GM23338 (cell line): ENCODE results near the gene BTRC. TPM values are rescaled to one million over a fixed set of nuclear protein-coding genes. Genes with fewer than 3 reads are reported as not detected.
A peak's percentile ranks its signal among the peaks of the same experiment; 100 is the strongest.

Experiments used
- ATAC-seq: fragments of 200-7000 bp; cut with Tn5 transposase; 3 replicates; pipeline ENCODE4 v1.9.1; 2020
- DNase-seq: peaks from one replicate; pipeline ENCODE4 v3.0.0-alpha.2; 2015; ENCODE audit warnings: low spot score
- H2AFZ ChIP-seq: fragments of 200-600 bp; sonication (generic); 2 replicates; pipeline ENCODE4 v1.8.0; 2016; ENCODE audit warnings: antibody characterized with exemption, mild to moderate bottlenecking, moderate library complexity
- H3F3A ChIP-seq: fragments of 200-600 bp; sonication (generic); replicated peaks from 2 replicates; pipeline ENCODE4 v1.8.0; 2017; ENCODE audit warnings: antibody characterized with exemption, mixed run types, low read depth
- H3K27ac ChIP-seq: fragments of 200-600 bp; sonication (generic); 2 replicates; pipeline ENCODE4 v1.6.1; 2016; ENCODE audit warnings: low read depth
- H3K27me3 ChIP-seq: fragments of 200-600 bp; sonication (generic); 2 replicates; pipeline ENCODE4 v1.8.0; 2016; ENCODE audit warnings: mild to moderate bottlenecking, mixed run types, moderate library complexity; ENCODE audit not compliant: insufficient read depth
- H3K36me3 ChIP-seq: fragments of 200-600 bp; sonication (generic); 2 replicates; pipeline ENCODE4 v1.8.0; 2016; ENCODE audit warnings: mild to moderate bottlenecking; ENCODE audit not compliant: insufficient read depth
- H3K4me1 ChIP-seq: fragments of 200-600 bp; sonication (generic); 2 replicates; pipeline ENCODE4 v1.8.0; 2016; ENCODE audit warnings: mild to moderate bottlenecking, moderate library complexity; ENCODE audit not compliant: insufficient read depth
- H3K4me2 ChIP-seq: fragments of 200-600 bp; sonication (generic); 2 replicates; pipeline ENCODE4 v1.7.1; 2017; ENCODE audit warnings: mixed run types
- H3K4me3 ChIP-seq: fragments of 200-600 bp; sonication (generic); 2 replicates; pipeline ENCODE4 v1.6.1; 2016; ENCODE audit warnings: mixed run types
- H3K79me2 ChIP-seq: fragments of 200-600 bp; sonication (generic); replicated peaks from 2 replicates; pipeline ENCODE4 v1.8.0; 2017; ENCODE audit warnings: mild to moderate bottlenecking; ENCODE audit not compliant: insufficient read depth
- H3K9me2 ChIP-seq: fragments of 200-600 bp; sonication (generic); 2 replicates; pipeline ENCODE4 v1.8.0; 2017; ENCODE audit not compliant: insufficient read depth
- H4K20me1 ChIP-seq: fragments of 200-600 bp; sonication (generic); replicated peaks from 2 replicates; pipeline ENCODE4 v1.8.0; 2017; ENCODE audit warnings: mild to moderate bottlenecking; ENCODE audit not compliant: insufficient read depth
- H3K27ac Mint-ChIP-seq: 2 replicates; pipeline ENCODE4 v1.8.0; 2020; ENCODE audit warnings: inconsistent platforms, mild to moderate bottlenecking, moderate library complexity, mixed read lengths
- H3K27me3 Mint-ChIP-seq: 3 replicates; pipeline ENCODE4 v1.8.0; 2022; ENCODE audit warnings: low read depth, mild to moderate bottlenecking, moderate library complexity, mixed read lengths, inconsistent platforms; ENCODE audit not compliant: insufficient read depth, poor library complexity
- H3K36me3 Mint-ChIP-seq: 3 replicates; pipeline ENCODE4 v1.8.0; 2021; ENCODE audit warnings: low read depth, mild to moderate bottlenecking, inconsistent platforms, moderate library complexity, mixed read lengths
- H3K4me1 Mint-ChIP-seq: 3 replicates; pipeline ENCODE4 v1.8.0; 2020; ENCODE audit warnings: mild to moderate bottlenecking, inconsistent platforms, mixed read lengths
- H3K4me3 Mint-ChIP-seq: 3 replicates; pipeline ENCODE4 v1.8.0; 2021; ENCODE audit warnings: moderate library complexity, mild to moderate bottlenecking, inconsistent platforms, mixed read lengths
- H3K9me3 Mint-ChIP-seq: 3 replicates; pipeline ENCODE4 v1.8.0; 2020; ENCODE audit warnings: moderate library complexity, mild to moderate bottlenecking, inconsistent platforms, mixed read lengths
- CREB1 ChIP-seq: fragments of 250-450 bp; sonication (Bioruptor Pico); IDR thresholded peaks from 2 replicates; pipeline ENCODE4 v1.5.0; 2020; ENCODE audit warnings: low read depth, mild to moderate bottlenecking, moderate library complexity
- EZH2 ChIP-seq: fragments of 200-600 bp; sonication (generic); IDR thresholded peaks from one replicate; pipeline ENCODE4 v1.8.0; 2017; ENCODE audit warnings: antibody characterized with exemption, mild to moderate bottlenecking, low read depth; ENCODE audit not compliant: unreplicated experiment
- EZH2phosphoT487 ChIP-seq: fragments of 200-600 bp; sonication (generic); IDR thresholded peaks from one replicate; pipeline ENCODE4 v1.8.1; 2018; ENCODE audit warnings: antibody characterized with exemption; ENCODE audit not compliant: unreplicated experiment
- JUNB ChIP-seq: IDR thresholded peaks from one replicate; pipeline ENCODE4 v1.6.1; 2016; ENCODE audit warnings: antibody characterized with exemption; ENCODE audit not compliant: unreplicated experiment
- NANOG ChIP-seq: IDR thresholded peaks from 2 replicates; pipeline ENCODE4 v1.6.1; 2016; ENCODE audit warnings: antibody characterized with exemption, borderline replicate concordance
- POLR2AphosphoS5 ChIP-seq: IDR thresholded peaks from 2 replicates; pipeline ENCODE4 v1.6.1; 2016; ENCODE audit warnings: antibody characterized with exemption, low read depth
- STAT1 ChIP-seq: IDR thresholded peaks from one replicate; pipeline ENCODE4 v1.6.1; 2016; ENCODE audit warnings: antibody characterized with exemption; ENCODE audit not compliant: unreplicated experiment
- ZNF114 ChIP-seq: fragments of 250-450 bp; sonication (Bioruptor Pico); IDR thresholded peaks from 2 replicates; pipeline ENCODE4 v1.5.0; 2020; ENCODE audit warnings: mild to moderate bottlenecking, moderate library complexity
- ZNF331 ChIP-seq: fragments of 250-450 bp; sonication (Bioruptor Pico); IDR thresholded peaks from 2 replicates; pipeline ENCODE4 v1.5.0; 2020; ENCODE audit warnings: low read depth, mild to moderate bottlenecking, moderate library complexity
- polyA plus RNA-seq: library from polyadenylated mRNA; unstranded; fragments of >200 nt; fragmentation: Nextera tagmentation; extraction: Ambion mirVana; gene quantifications from 2 replicates; pipeline ENCODE4 v1.2.1, GENCODE V29; 2016
- total RNA-seq: library from RNA; depleted of rRNA; stranded (reverse); fragments of >200 nt; shearing (Covaris generic); gene quantifications from 2 replicates; pipeline ENCODE4 v1.2.3, GENCODE V29; 2014
- TF ChIP-seq, protein P1 (sequence below): IDR thresholded peaks from 2 replicates; pipeline ENCODE4 v1.6.1; 2016; ENCODE audit warnings: antibody characterized with exemption
- TF ChIP-seq, protein P2 (sequence below): IDR thresholded peaks from one replicate; pipeline ENCODE4 v1.6.1; 2018; ENCODE audit warnings: antibody characterized with exemption; ENCODE audit not compliant: unreplicated experiment
- TF ChIP-seq, protein P3 (sequence below), 2 experiments: fragments of 200-600 bp in 1 of 2; sonication (generic) in 1 of 2; conservative IDR thresholded peaks; 2 replicates each; pipeline versions ENCODE4 v1.5.1 to v1.6.1; 2016 to 2017; ENCODE audit warnings: antibody characterized with exemption in 2 of 2, low read depth in 2 of 2, mild to moderate bottlenecking in 2 of 2, moderate library complexity in 1 of 2

BTRC gene
- total and polyA plus RNA-seq, 2 experiments from 2014 or later: 10.0 to 17.5 TPM

DNA sequence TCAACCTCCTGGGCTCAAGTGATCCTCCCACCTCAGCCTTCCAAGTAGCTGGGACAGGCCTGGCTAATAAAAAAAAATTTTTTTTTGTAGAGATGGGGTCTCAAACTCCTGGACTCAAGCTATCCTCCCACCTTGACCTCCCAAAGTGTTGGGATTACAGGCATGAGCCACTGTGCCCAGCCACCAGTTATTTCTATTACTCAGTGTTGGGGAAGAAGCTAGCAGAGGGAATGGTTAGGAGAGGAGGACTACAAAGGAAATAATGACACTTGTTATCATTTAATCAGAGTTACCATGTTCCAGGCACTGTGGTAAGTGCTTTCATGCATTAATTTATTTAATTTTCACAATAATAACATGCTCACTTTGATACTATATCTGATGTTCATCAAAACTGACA, 17.6 kb upstream of the BTRC start (continued):
- TF ChIP-seq EZH2phosphoT487: no peak
- no peak for TF ChIP-seq POLR2AphosphoS5

DNA sequence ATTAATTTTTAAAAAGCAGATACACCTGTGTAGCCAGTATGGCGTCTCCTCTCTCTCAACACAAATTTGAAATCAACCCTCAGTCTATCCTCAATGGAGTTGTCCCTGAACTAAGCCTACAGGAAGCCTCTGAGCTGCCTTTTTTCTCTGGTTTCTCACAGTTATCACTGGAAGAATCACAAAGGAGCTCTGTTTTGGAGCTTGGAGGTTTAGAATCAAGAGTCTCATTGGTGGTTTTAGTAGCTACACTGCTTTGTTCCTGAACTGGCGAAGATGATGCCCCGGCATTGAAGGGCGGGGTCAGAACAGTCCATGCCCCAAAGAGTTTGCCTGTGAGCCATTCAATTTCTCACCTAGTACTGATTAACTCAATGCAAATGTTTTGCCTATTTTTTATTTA, 16.1 kb upstream of the BTRC start:
- no peaks in the 10 kb centered on the region for H3F3A ChIP-seq
- no peaks in the 10 kb centered on the region for H3K27me3 ChIP-seq
- H3K4me1 ChIP-seq: no peaks in the 10 kb centered on the region
- TF ChIP-seq NANOG (no peak), ZNF331 (no peak), CREB1 (CRISPR knock-in tag) (no peak), EZH2 (no peak), POLR2AphosphoS5 (no peak), STAT1 (no peak), JUNB (no peak), ZNF114 (no peak)
- TF ChIP-seq, protein P1, sequence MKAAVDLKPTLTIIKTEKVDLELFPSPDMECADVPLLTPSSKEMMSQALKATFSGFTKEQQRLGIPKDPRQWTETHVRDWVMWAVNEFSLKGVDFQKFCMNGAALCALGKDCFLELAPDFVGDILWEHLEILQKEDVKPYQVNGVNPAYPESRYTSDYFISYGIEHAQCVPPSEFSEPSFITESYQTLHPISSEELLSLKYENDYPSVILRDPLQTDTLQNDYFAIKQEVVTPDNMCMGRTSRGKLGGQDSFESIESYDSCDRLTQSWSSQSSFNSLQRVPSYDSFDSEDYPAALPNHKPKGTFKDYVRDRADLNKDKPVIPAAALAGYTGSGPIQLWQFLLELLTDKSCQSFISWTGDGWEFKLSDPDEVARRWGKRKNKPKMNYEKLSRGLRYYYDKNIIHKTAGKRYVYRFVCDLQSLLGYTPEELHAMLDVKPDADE: no peak
- no peak for DNase-seq
- H3K27ac ChIP-seq: no peak overlapping the region
- H3K9me3 Mint-ChIP-seq: no peaks in the 10 kb centered on the region
- H3K4me3 ChIP-seq: no peak overlapping the region
- peaks cover 2% of the 10 kb centered on the region for H3K27me3 Mint-ChIP-seq
- 0 out of 2 replicates have a peak overlapping the region, but pooled peaks have one; percentile 43 for H2AFZ ChIP-seq
- H3K36me3 ChIP-seq: no peaks in the 10 kb centered on the region
- H3K4me2 ChIP-seq: no peak overlapping the region
- no peaks in the 10 kb centered on the region for H3K9me2 ChIP-seq
- H3K27ac Mint-ChIP-seq: no peak overlapping the region
- H3K4me1 Mint-ChIP-seq: no peaks in the 10 kb centered on the region
- H4K20me1 ChIP-seq: no peaks in the 10 kb centered on the region; the same call in 1 of the 2 replicates
- no peak for ATAC-seq
- no peaks in the 10 kb centered on the region for H3K79me2 ChIP-seq
- H3K36me3 Mint-ChIP-seq: no peaks in the 10 kb centered on the region
- H3K4me3 Mint-ChIP-seq: no peak overlapping the region

DNA sequence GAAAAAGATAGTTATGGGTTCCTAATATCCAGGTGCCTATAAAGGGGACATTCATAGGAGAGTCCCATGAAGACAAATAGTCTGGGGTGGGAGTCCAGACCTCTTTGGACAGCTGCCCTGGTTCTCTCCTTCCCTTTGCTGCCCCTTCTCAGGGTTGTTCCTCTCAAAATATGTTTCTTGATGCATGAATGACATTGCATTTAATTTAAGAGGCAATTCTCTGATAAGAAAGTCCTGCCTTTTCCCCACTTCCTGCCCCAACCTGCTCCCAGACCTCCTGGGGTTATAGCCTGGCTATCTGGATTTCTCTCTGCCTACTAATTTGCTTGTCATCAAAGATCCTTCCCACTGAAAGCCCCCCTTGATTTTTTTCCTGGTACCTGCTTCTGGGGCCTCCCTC, 12.5 kb upstream of the BTRC start:
- no peak for DNase-seq
- Mint-ChIP-seq H3K27me3 (peaks cover 10% of the 10 kb centered on the region), H3K36me3 (no peaks in the 10 kb centered on the region), H3K9me3 (no peaks in the 10 kb centered on the region; the same call in 2 of the 3 replicates), H3K4me1 (no peaks in the 10 kb centered on the region), H3K4me3 (no peak overlapping the region), H3K27ac (no peak overlapping the region; the same call in 1 of the 2 replicates)
- Histone ChIP-seq H2AFZ (no peak overlapping the region), H3K79me2 (no peaks in the 10 kb centered on the region), H3F3A (no peaks in the 10 kb centered on the region), H3K4me1 (no peaks in the 10 kb centered on the region), H3K9me2 (no peaks in the 10 kb centered on the region), H3K27ac (no peak overlapping the region), H4K20me1 (no peaks in the 10 kb centered on the region; the same call in 1 of the 2 replicates), H3K4me2 (no peak overlapping the region), H3K27me3 (no peaks in the 10 kb centered on the region), H3K36me3 (no peaks in the 10 kb centered on the region), H3K4me3 (no peak overlapping the region)
- no peak for ATAC-seq
- TF ChIP-seq EZH2 (no peak), JUNB (no peak), EZH2phosphoT487 (no peak), ZNF114 (no peak), POLR2AphosphoS5 (no peak), ZNF331 (no peak), CREB1 (CRISPR knock-in tag) (no peak), STAT1 (no peak), NANOG (no peak)
- TF ChIP-seq, protein P1: no peak
- TF ChIP-seq, protein P2, sequence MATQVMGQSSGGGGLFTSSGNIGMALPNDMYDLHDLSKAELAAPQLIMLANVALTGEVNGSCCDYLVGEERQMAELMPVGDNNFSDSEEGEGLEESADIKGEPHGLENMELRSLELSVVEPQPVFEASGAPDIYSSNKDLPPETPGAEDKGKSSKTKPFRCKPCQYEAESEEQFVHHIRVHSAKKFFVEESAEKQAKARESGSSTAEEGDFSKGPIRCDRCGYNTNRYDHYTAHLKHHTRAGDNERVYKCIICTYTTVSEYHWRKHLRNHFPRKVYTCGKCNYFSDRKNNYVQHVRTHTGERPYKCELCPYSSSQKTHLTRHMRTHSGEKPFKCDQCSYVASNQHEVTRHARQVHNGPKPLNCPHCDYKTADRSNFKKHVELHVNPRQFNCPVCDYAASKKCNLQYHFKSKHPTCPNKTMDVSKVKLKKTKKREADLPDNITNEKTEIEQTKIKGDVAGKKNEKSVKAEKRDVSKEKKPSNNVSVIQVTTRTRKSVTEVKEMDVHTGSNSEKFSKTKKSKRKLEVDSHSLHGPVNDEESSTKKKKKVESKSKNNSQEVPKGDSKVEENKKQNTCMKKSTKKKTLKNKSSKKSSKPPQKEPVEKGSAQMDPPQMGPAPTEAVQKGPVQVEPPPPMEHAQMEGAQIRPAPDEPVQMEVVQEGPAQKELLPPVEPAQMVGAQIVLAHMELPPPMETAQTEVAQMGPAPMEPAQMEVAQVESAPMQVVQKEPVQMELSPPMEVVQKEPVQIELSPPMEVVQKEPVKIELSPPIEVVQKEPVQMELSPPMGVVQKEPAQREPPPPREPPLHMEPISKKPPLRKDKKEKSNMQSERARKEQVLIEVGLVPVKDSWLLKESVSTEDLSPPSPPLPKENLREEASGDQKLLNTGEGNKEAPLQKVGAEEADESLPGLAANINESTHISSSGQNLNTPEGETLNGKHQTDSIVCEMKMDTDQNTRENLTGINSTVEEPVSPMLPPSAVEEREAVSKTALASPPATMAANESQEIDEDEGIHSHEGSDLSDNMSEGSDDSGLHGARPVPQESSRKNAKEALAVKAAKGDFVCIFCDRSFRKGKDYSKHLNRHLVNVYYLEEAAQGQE: no peak
- TF ChIP-seq, protein P3, sequence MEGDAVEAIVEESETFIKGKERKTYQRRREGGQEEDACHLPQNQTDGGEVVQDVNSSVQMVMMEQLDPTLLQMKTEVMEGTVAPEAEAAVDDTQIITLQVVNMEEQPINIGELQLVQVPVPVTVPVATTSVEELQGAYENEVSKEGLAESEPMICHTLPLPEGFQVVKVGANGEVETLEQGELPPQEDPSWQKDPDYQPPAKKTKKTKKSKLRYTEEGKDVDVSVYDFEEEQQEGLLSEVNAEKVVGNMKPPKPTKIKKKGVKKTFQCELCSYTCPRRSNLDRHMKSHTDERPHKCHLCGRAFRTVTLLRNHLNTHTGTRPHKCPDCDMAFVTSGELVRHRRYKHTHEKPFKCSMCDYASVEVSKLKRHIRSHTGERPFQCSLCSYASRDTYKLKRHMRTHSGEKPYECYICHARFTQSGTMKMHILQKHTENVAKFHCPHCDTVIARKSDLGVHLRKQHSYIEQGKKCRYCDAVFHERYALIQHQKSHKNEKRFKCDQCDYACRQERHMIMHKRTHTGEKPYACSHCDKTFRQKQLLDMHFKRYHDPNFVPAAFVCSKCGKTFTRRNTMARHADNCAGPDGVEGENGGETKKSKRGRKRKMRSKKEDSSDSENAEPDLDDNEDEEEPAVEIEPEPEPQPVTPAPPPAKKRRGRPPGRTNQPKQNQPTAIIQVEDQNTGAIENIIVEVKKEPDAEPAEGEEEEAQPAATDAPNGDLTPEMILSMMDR (conservative IDR thresholded peaks at IDR 0.05; ENCODE audit: low read depth in 2 of 2): no peak
